NB4 (cell line): ENCODE results near the gene SLC12A1.

Experiments used
- DNase-seq: peaks from one replicate; pipeline ENCODE4 v3.0.0; 2010; ENCODE audit warnings: low read depth
- H3K4me3 ChIP-seq: one replicate; pipeline ENCODE4 v1.5.1; 2011; ENCODE audit warnings: mild to moderate bottlenecking, low read depth, low read length, moderate library complexity
- MYC ChIP-seq: IDR thresholded peaks from 2 replicates; pipeline ENCODE4 v1.6.1; 2011; ENCODE audit warnings: low read depth, low read length
- POLR2A ChIP-seq: IDR thresholded peaks from 2 replicates; pipeline ENCODE4 v1.6.1; 2011; ENCODE audit warnings: mild to moderate bottlenecking; ENCODE audit not compliant: insufficient read length; ENCODE audit errors: extremely low read depth
- TF ChIP-seq, protein P1 (sequence below): IDR thresholded peaks from 2 replicates; pipeline ENCODE4 v1.6.1; 2011; ENCODE audit warnings: low read depth, low read length
- TF ChIP-seq, protein P2 (sequence below): IDR thresholded peaks from one replicate; pipeline ENCODE4 v1.5.1; 2012; ENCODE audit warnings: low read depth, low read length

Gene SLC12A1

GRCh38 chr15:48304398-48304797 is 98.3 kb downstream of the SLC12A1 start:
- no peak overlapping the region for H3K4me3 ChIP-seq
- TF ChIP-seq, protein P1, sequence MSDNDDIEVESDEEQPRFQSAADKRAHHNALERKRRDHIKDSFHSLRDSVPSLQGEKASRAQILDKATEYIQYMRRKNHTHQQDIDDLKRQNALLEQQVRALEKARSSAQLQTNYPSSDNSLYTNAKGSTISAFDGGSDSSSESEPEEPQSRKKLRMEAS = no peak
- no peak for DNase-seq

- DNase-seq = no peak
- TF ChIP-seq MYC (no peak), POLR2A (no peak)
- TF ChIP-seq, protein P1 = no peak
- TF ChIP-seq, protein P2, sequence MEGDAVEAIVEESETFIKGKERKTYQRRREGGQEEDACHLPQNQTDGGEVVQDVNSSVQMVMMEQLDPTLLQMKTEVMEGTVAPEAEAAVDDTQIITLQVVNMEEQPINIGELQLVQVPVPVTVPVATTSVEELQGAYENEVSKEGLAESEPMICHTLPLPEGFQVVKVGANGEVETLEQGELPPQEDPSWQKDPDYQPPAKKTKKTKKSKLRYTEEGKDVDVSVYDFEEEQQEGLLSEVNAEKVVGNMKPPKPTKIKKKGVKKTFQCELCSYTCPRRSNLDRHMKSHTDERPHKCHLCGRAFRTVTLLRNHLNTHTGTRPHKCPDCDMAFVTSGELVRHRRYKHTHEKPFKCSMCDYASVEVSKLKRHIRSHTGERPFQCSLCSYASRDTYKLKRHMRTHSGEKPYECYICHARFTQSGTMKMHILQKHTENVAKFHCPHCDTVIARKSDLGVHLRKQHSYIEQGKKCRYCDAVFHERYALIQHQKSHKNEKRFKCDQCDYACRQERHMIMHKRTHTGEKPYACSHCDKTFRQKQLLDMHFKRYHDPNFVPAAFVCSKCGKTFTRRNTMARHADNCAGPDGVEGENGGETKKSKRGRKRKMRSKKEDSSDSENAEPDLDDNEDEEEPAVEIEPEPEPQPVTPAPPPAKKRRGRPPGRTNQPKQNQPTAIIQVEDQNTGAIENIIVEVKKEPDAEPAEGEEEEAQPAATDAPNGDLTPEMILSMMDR = no peak
- H3K4me3 ChIP-seq = no peak overlapping the region
These were observed 100.5 kb downstream of the SLC12A1 start for GRCh38 chr15:48306639-48307038.

DNA sequence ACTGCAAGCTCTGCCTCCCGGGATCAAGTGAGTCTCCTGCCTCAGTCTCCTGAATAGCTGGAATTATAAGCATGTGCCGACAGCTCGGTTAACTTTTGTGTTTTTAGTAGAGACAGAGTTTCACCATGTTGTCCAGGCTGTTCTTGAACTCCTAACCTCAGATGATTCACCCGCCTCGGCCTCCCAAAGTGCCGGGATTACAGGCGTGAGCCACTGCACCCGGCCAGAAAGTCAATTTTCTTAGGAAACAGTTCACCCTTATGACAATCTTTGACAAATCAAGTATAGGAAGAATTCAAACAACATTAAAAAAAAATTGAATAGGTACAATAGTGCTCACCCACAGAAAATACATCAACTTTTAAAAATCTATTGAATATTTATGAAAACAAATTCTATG is 101.5 kb downstream of the SLC12A1 start:
- H3K4me3 ChIP-seq = no peak overlapping the region
- TF ChIP-seq, protein P2 = no peak
- TF ChIP-seq, protein P1 = no peak
- TF ChIP-seq MYC (no peak), POLR2A (no peak)
- DNase-seq = no peak

- no peak for DNase-seq
- TF ChIP-seq, protein P2 = no peak
- TF ChIP-seq POLR2A = no peak
- TF ChIP-seq, protein P1 = no peak
- TF ChIP-seq MYC = no peak
These were observed 103.6 kb downstream of the SLC12A1 start for GRCh38 chr15:48309740-48310139.

GRCh38 chr15:48313216-48313615 is 107.1 kb downstream of the SLC12A1 start:
- TF ChIP-seq, protein P2 = no peak
- TF ChIP-seq, protein P1 = no peak
- TF ChIP-seq MYC (no peak), POLR2A (no peak)
- DNase-seq = no peak
- no peak overlapping the region for H3K4me3 ChIP-seq

More at GRCh38 chr15:48309740-48310139, 103.6 kb downstream of the SLC12A1 start:
- no peak overlapping the region for H3K4me3 ChIP-seq

DNA sequence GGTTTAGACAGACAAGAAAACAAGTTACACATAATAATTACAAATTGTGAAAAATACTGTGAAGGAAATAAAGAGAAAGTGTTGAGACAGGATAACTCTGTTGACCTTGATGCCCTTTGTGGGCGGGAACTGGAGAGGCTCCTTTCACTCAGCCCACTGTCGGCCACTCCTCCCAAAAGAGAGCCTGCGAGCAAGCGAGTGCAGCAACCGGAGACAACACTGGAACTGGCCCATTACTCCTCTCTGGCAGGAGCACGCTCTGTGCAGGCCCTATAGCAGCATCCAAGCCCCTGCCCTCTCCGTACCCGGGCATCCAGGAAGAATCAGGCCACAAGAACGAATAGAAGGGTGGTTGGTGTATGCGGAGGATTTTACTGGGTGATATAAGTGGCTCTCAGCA is 108.9 kb downstream of the SLC12A1 start:
- DNase-seq = no peak
- TF ChIP-seq, protein P1 = no peak
- TF ChIP-seq MYC (no peak), POLR2A (no peak)
- TF ChIP-seq, protein P2 = no peak
- H3K4me3 ChIP-seq = no peak overlapping the region
